HG03039 (cell line): ENCODE data around the gene RASA2.

Source experiments
- ATAC-seq: cut with Tn5 transposase; IDR thresholded peaks from one replicate; pipeline ENCODE4 v1.9.1; 2021; ENCODE audit warnings: mild to moderate bottlenecking, moderate library complexity; ENCODE audit not compliant: unreplicated experiment

The RASA2 gene

GRCh38 chr3:141486746-141487520 lies at the start of gene RASA2:
TSS of gene RASA2 (plus strand) at chr3:141487027. CDS start at chr3:141487084, 57 bp downstream.
- ATAC-seq, result peak; percentile 62

GRCh38 chr3:141439589-141439988 lies 47.2 kb upstream of the RASA2 start:
- ATAC-seq, result no peak

DNA sequence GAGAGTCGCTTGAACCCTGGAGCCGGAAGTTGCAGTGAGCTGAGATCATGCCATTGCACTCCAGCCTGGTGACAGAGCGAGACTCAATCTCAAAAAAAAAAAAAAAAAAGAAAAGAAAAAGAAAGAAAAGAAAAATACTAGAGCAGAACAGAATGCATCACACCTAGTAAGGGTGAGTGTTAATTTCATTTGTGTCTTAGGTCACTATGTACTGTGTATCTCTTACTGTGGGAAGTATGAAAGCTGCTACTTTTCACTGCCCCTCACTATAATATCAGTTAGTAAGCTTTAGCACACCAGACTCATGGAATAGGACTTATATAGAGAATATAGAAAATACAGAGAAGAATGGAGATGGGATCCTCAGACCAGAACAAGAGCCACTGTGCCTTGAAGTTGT lies 45.9 kb upstream of the RASA2 start:
- ATAC-seq, result no peak

DNA sequence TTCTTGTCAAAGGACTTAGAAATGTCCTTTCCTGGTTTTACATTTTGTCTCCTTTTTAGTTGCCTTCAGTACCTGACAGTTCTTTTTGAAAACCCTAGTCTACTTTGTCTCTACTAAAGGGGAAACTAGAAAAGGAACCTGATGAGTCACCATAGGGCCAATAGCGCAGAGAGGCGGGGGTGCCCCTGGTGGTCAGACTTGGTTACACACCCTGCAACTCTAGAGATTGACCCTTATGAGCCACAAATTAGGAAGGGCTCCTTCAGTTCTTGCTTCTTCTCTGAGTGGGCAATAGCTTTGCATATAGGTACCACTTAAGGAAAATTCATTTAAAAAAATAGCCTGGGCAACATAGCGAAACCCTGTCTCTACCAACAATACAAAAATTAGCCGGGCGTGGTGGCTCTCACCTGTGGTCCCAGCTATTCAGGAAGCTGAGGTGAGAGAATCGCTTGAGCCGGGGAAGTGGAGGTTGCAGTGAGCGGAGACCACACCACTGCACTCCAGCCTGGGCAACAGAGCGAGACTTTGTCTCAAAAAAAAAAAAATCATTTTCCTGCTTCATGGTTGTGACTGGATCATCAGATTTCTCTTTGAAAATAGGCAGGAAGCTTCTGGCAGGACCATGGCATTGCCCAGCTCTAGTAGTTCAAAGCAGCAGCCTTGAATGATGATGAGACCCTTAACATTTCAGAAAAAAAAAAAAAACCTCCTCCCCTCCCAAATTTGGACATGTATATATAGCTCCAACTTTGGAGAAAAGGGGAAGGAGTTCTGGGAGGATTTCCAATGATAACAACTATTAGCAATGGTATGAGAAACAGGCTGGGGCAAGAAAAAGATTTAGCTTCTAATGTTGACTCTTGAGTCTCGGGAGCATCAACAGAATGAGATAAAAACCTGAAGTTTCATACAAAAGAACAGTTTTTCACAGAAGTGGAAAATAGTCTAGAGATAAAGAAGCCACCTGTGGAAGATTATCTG lies 45.2 kb upstream of the RASA2 start:
- peak; percentile 80 for ATAC-seq

DNA sequence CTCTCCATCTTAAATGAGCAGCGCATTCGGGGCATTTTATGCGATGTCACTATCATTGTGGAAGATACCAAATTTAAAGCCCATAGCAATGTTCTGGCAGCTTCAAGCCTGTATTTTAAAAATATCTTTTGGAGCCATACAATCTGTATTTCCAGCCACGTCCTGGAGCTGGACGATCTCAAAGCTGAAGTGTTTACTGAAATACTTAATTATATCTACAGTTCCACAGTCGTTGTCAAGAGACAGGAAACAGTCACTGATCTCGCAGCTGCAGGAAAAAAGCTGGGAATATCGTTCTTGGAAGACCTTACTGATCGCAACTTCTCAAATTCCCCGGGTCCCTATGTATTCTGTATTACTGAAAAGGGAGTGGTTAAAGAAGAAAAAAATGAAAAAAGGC lies 44.4 kb upstream of the RASA2 start:
- ATAC-seq, result no peak

- no peak for ATAC-seq
Observed at GRCh38 chr3:141442914-141443313, 43.9 kb upstream of the RASA2 start.

- ATAC-seq, result no peak
Observed at GRCh38 chr3:141444586-141445285, 42.1 kb upstream of the RASA2 start.

GRCh38 chr3:141445990-141446389 lies 40.8 kb upstream of the RASA2 start:
- ATAC-seq, result no peak

DNA sequence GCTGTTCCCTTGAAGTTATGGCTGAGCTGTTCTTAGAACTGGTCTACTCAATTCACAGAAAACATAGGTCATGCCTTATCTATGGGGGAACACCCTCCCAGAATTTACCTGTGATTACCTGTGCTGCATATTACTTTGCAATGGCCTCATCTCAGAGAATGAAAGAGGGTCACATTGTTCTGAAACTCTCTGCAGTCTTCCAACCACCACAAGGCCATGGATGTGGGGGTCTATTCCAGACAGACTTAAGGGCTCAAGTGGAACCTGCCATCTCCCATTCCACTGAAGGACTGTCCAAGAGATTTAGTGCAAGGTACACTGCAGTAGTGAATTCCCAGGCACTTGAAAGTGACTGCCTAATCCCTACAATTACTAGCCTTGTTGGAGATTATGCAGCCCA lies 40.1 kb upstream of the RASA2 start:
- ATAC-seq, result no peak

GRCh38 chr3:141447383-141447782 lies 39.4 kb upstream of the RASA2 start:
- no peak for ATAC-seq

- no peak for ATAC-seq
Observed at GRCh38 chr3:141448606-141449220, 38.1 kb upstream of the RASA2 start.

DNA sequence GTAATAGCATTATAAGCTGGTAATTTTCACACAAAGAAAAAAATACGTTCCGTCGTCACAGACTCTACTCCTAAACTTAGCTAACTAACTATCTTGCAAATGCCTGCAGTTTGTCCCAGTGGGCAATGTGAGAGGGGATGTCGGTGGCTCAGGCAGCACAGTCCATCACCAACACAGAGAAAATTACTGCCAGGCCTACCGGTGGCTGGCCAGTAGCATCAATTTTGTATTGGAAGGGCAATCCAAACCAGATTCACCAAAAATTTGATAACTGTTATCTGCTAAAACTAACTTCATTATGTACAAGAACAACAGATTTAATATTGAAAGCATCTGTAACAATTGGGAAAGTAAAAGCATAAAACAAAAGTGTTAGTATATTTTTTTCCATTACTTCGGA lies 37.4 kb upstream of the RASA2 start:
- ATAC-seq, result no peak

DNA sequence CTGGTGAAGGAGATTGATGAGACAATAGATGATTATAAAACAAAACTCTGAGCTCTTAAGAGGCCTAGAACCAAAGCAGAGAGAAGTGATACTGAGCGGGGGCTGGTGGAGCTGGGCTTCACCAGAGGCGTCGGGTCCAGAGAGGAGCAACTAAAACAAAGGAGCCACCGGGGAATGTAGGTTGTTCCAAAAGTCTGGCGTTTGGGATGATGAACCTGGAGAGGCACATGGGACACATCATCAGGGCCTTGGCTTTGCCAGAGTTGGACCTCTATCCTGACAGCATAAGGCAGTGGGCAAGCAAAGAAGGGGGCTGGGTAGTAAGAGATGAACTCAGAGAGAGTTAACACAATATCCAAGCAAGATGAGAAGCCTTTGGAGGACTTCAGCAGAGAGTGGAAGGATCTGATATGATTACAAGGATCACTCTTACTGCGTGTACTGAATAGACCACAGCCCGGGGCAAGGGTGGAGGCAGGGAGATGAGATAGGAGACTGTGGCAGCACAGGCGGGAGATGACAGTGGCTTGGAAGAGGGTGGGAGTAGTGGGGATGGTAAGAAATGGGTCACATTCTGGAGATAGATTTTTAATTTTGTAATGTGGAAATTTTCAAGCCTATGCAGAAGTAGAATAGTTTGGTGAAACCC lies 36.0 kb upstream of the RASA2 start:
- no peak for ATAC-seq

- ATAC-seq, result peak; percentile 65
Observed at GRCh38 chr3:141452045-141452444, 34.8 kb upstream of the RASA2 start.

- no peak for ATAC-seq
Observed at GRCh38 chr3:141452773-141453172, 34.1 kb upstream of the RASA2 start.

- ATAC-seq, result no peak
Observed at GRCh38 chr3:141454054-141454453, 32.8 kb upstream of the RASA2 start.

DNA sequence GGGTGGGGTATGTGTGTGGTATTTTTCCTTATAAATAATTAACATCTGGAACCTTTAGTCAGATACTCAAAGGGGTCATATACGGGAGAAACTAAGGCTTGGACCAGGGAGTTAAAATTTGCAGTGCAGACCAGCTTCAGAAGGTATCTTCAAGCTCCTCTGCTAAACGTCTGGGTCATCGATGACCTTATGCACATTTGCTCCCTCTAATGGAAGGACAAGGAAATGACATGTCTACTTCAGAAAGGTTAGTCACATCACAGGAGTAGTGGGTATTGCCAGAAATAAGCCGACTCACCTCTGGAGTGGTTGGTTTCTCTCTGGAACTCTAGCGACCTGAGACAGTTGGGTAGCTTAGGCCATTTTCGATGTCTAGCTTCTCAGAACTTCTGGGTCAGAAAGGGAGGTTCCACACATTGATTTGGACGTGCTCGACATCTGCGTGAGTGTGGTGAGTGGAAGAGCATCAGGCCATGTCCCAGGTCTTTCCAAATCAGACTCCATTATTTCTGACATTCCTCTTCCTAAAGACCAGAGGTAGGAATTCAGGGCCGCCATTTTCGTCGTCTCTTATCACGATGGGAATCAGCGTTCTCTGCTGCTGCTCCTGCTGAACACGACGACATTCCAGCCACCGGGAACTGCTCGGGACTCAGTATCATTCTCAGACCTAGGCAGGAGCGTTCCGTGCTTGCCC lies 31.8 kb upstream of the RASA2 start:
- ATAC-seq, result peak; percentile 41

DNA sequence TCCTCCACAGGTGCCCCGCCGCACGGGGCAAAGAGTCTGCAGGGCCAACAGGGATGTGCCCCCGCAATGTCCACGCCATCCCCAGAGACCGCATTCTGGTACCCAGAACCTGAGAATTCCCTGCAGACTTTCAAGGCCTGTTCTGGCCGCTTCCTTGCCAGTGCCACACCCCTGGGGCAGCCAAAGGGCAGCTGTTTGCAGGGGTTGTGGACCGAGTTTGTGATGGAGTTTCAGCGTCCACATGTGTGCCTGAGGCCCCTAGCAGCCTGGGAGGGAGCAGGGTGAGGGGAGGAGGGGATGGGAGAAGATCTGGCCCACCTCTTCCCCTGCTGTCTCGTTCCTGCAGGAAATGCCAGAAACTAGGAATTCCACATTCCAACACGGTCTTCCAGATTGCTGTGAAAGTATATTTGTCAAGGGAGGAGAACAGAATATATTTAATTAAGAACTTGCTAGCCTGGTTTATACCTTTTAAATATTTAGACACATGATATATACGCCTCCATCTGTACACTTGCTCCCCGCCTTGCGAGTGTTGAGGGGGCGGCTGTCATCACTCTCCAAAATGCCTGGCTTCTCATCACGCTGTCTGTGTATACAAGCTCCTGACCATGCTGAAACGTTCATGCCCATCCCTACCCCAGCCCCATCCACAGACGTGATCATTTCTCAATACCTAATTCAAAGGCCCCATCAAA lies 31.1 kb upstream of the RASA2 start:
- ATAC-seq, result no peak

DNA sequence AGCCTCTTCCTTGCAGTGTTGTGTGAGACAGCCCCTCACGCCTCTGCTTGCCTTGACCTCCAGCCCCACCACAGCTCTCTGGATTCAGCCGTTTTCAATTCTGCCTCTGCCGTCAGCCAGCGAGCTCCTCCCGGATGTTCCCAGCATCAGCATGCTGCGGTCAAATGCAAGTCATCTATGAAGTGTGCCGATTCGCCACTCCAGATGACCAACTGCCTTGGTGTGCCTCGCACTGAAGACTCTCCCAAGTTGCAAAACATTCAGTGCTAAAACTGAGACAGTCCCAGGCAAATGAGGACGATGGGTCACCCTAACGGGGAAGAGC lies 30.6 kb upstream of the RASA2 start:
- no peak for ATAC-seq
